ENCODE data around the gene MBD5.

DNA sequence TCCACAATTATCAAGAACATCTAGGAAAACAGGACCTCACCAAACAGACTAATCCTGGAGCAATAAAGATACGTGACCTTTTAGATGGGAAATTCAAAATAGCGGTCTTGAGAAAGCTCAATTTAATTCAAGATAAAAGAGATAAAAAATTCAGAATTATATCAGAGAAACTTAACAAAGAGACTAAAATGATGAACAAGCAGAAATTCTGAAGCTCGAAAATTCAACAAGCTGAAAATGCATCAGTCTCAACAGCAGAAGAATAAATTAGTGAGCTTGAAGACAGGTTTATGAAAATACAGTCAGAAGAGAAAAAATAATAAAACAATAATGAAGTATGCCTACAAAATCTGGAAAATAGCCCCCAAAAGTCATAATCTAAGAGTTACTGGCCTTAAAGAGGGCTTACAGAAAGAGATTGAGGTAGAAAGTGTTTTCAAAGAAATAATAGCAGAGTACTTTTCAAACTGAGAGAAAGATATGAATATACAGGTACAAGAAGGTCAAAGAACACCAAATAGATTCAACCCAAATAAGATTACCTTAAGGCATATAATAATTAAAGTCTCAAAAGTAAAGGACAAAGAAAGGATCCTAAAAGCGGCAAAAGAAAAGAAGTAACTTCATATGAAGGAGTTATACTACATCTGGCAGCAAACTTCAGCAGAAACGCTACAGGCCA is 13.5 kb upstream of the MBD5 start:
- TF ChIP-seq, protein P1, sequence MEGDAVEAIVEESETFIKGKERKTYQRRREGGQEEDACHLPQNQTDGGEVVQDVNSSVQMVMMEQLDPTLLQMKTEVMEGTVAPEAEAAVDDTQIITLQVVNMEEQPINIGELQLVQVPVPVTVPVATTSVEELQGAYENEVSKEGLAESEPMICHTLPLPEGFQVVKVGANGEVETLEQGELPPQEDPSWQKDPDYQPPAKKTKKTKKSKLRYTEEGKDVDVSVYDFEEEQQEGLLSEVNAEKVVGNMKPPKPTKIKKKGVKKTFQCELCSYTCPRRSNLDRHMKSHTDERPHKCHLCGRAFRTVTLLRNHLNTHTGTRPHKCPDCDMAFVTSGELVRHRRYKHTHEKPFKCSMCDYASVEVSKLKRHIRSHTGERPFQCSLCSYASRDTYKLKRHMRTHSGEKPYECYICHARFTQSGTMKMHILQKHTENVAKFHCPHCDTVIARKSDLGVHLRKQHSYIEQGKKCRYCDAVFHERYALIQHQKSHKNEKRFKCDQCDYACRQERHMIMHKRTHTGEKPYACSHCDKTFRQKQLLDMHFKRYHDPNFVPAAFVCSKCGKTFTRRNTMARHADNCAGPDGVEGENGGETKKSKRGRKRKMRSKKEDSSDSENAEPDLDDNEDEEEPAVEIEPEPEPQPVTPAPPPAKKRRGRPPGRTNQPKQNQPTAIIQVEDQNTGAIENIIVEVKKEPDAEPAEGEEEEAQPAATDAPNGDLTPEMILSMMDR (conservative IDR thresholded peaks at IDR 0.05; ENCODE audit: low read depth, low read length) = no peak
- no peak for TF ChIP-seq EZH2phosphoT487 (IDR thresholded peaks at IDR 0.05; ENCODE audit: borderline replicate concordance, low read length)
- no peak for TF ChIP-seq EZH2 (IDR thresholded peaks at IDR 0.05; ENCODE audit: low read length, unreplicated experiment)
